ENCODE measurements around the gene LAMB4. TPM values are rescaled to one million over a fixed set of nuclear protein-coding genes. Genes with fewer than 3 reads are reported as not detected.

LAMB4 gene
- polyA plus RNA-seq, 6 donors from 2014 or later: not detected

DNA sequence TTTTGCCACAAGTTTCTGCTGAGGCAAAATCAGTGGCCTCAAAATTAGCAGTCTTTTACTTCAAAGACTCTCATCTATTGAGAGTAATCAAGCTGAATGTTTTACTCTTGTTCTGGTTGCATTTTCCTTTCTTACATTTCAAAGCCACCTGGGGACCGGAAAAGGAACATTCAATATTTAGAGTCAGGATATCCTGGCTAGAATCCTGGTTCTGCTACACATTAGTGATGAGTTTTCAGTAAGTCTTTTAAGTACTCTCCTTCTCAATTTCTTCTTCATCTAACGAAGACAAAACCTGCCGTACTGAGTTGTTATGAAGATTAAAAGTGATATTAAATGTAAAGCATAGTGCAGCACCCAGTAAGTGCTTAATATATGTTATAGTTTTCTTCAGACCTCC lies 52.5 kb downstream of the LAMB4 start:
- ATAC-seq (ENCODE audit: low read depth in 2 of 2): no peak
- H3K4me1 Mint-ChIP-seq: no peaks in the 10 kb centered on the region

DNA sequence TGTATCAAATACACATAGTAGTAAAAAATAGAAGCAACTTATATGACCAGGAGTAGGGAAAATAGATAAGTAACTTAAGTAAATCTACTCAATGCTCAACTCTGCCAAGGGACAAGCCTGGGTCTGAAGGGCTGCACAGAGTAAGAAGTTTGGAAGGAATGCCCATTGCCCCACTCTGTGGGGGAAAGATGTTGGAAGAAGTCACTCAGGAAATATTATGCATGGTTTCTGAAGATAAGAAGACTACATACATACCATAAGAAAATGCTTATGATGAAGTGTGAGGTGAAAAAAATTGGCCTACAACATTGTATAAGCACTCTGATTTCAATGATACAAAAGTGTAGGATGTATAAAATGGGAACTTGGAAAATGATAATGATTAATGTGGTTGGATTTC lies 54.0 kb downstream of the LAMB4 start:
- peaks cover 0 to under 1% of the 10 kb centered on the region in 2 donors for H3K36me3 Mint-ChIP-seq
- DNase-seq: no peak
- ATAC-seq (ENCODE audit: low read depth in 2 of 2): no peak

More for the DNA sequence above, 52.5 kb downstream of the LAMB4 start:
- H3K27ac Mint-ChIP-seq: no peak overlapping the region
- DNase-seq: no peak
- H3K4me3 Mint-ChIP-seq: no peak overlapping the region
- H3K9me3 Mint-ChIP-seq: peaks cover 0 to 9% (median 7%) of the 10 kb centered on the region in 7 donors
- H3K36me3 Mint-ChIP-seq: peaks cover 0 to 7% of the 10 kb centered on the region in 2 donors
- no peaks in the 10 kb centered on the region for H3K27me3 Mint-ChIP-seq

DNA sequence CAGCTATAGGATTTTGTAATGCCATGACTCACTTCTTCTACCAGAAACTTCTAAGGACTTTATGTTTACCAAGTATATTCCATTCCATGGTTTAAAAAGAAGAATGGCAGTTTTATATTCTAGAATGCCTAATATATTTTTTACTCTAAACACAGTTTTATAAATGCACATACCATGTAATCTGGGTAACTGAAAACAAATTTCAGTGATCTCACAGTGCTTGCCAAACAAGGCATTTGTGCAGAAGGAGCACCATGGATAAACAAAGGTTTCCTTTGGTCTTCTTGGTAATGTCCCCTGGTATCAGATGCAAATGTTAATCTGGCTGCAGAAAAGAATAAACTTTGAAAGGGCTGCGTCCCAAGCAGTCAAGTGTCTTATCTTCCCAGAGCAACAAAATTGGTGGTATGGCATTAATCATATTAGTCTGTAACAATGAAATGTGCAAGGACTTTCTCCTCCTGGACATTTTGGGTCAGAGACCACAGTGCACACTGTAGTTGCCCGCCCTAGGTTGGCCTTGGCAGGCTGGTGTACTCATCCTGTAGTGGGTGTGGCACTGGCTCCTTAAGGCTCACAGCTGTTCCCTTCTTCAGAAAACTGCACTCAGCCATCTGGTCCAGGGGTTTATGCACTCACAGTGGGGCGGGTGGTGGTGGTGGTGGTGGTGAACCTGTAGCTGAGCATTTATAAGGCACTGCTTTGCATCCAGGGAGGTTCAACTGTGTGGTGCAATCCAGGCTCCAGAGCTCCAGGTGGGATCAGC lies 56.7 kb downstream of the LAMB4 start:
- H3K27me3 Mint-ChIP-seq: no peaks in the 10 kb centered on the region
- no peak for ATAC-seq (ENCODE audit: low read depth in 2 of 2)
- no peaks in the 10 kb centered on the region for H3K36me3 Mint-ChIP-seq

More for the DNA sequence above, 54.0 kb downstream of the LAMB4 start:
- Mint-ChIP-seq H3K4me3 (no peak overlapping the region), H3K9me3 (peaks cover 0 to 2% (median under 1%) of the 10 kb centered on the region in 7 donors), H3K27me3 (no peaks in the 10 kb centered on the region), H3K27ac (peak overlapping the region in 1 of 6 donors; percentile 49), H3K4me1 (no peaks in the 10 kb centered on the region)

DNA sequence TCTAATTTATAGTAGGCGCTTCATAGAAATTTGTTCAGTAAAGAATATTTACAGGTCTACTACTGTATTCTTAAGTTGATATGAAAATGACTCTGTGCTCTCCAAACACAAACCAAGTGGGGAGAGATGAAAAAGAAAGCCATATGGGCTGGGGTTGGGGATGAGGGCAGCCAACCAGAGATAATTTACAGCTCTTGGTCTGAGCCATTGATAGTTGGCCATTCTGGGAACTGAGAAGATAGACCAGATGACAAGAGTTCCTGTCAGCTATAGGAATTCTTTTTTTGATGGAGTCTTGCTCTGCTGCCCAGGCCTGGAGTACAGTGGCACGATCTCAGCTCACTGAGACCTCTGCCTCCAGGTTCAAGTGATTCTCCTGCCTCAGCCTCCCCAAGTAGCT lies 57.4 kb downstream of the LAMB4 start:
- H3K27ac Mint-ChIP-seq: no peak overlapping the region
- H3K4me3 Mint-ChIP-seq: no peak overlapping the region
- no peak for DNase-seq

More for the DNA sequence above, 56.7 kb downstream of the LAMB4 start:
- DNase-seq: no peak
- Mint-ChIP-seq H3K27ac (no peak overlapping the region), H3K4me3 (no peak overlapping the region), H3K4me1 (no peaks in the 10 kb centered on the region), H3K9me3 (no peaks in the 10 kb centered on the region)

DNA sequence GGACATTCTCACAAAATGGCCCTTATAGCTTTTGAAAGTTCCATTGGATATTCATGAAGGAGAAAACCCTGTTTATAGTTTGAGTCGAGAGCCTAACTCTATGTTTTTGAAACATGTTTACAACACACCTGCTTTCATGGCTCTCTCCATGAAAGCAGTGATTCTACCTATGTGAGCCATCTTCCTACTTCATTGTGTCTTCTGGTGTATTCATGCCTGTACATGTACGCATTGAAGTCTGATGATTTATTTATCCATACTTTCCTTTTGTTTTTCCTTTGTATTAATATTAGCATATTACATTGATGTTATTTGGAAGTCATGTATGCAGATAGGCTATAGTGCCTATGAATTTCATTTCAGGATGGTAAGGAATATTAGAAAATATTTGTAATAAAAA lies 58.0 kb downstream of the LAMB4 start:
- DNase-seq (no peak), ATAC-seq (ENCODE audit: low read depth in 2 of 2) (no peak)
- no peaks in the 10 kb centered on the region for H3K27me3 Mint-ChIP-seq
- no peaks in the 10 kb centered on the region for H3K4me1 Mint-ChIP-seq
- H3K9me3 Mint-ChIP-seq: no peaks in the 10 kb centered on the region
- no peaks in the 10 kb centered on the region for H3K36me3 Mint-ChIP-seq
- no peak overlapping the region for H3K27ac Mint-ChIP-seq
- no peak overlapping the region for H3K4me3 Mint-ChIP-seq

More for the DNA sequence above, 57.4 kb downstream of the LAMB4 start:
- Mint-ChIP-seq H3K27me3 (no peaks in the 10 kb centered on the region), H3K36me3 (no peaks in the 10 kb centered on the region), H3K9me3 (no peaks in the 10 kb centered on the region), H3K4me1 (no peaks in the 10 kb centered on the region)
- ATAC-seq (ENCODE audit: low read depth in 2 of 2): no peak

DNA sequence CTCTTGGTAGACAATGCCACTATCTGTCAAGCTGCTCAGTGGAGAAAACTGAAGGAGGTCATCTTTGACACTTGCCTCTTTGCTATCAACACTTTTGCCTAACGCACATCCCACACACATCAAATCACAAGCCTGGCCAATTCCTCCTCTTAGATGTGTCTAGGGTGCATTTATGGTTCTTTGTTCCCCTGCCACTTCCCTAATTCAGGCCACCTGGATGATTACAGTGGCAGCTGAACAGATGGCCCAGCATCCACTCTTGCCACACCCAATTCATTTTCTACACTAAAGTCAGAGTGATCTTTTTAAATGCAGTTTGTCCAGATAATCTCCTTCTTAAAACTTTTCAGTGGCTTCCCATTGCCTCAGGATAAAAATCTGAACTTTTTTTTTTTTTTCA lies 58.6 kb downstream of the LAMB4 start:
- ATAC-seq (ENCODE audit: low read depth in 2 of 2): peak in 1 of 2 donors; percentile 45
- no peaks in the 10 kb centered on the region for H3K27me3 Mint-ChIP-seq
- no peak overlapping the region for H3K4me3 Mint-ChIP-seq
- no peak overlapping the region for H3K27ac Mint-ChIP-seq
- no peaks in the 10 kb centered on the region for H3K36me3 Mint-ChIP-seq
- DNase-seq: no peak
- no peaks in the 10 kb centered on the region for H3K9me3 Mint-ChIP-seq
- H3K4me1 Mint-ChIP-seq: no peaks in the 10 kb centered on the region

DNA sequence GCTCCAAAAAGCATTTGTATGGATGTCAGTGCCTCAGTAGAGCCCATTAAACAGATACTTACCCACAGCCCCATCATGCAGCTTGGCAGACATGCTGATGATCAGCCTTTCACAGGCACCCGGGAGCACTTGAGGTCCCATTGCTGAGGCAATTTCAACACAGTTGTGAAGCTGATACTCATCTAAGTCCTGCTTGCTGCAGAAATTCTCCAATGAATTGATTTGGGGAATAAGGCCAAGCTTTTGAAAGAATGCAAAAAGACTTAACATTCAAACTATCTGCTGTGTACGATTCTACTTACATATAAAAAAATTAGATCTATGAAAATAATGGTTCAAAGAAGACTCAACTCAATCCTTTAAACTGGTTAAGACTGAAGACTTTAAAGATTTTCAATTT lies 60.5 kb downstream of the LAMB4 start:
- H3K4me1 Mint-ChIP-seq: no peaks in the 10 kb centered on the region

DNA sequence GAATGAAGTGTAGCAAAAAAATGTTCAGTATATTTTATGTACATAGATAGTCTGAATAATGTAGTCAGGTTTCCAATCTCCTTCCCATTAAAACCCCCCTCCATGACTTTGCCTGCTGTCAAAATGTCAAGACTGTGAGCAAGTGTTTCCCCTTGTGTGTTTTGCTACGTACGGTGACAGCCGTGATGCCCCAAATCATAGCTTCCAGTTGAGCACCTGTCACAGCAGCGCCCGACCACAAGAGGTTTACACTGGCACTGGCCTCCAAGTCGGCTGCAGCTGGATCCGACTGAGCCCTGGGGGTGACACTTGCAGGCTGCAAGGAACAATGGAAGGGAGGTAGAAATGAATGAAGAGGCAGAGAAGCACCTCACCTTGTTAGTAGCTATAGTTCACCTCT lies 62.3 kb downstream of the LAMB4 start:
- no peaks in the 10 kb centered on the region for H3K9me3 Mint-ChIP-seq
- no peaks in the 10 kb centered on the region for H3K36me3 Mint-ChIP-seq
- no peaks in the 10 kb centered on the region for H3K27me3 Mint-ChIP-seq
- ATAC-seq (ENCODE audit: low read depth in 2 of 2) (no peak), DNase-seq (no peak)
- peak overlapping the region in 1 of 6 donors; percentile 14 for H3K27ac Mint-ChIP-seq
- no peak overlapping the region for H3K4me3 Mint-ChIP-seq
- no peaks in the 10 kb centered on the region for H3K4me1 Mint-ChIP-seq

More for the DNA sequence above, 60.5 kb downstream of the LAMB4 start:
- DNase-seq: no peak
- no peaks in the 10 kb centered on the region for H3K36me3 Mint-ChIP-seq
- H3K27me3 Mint-ChIP-seq: no peaks in the 10 kb centered on the region
- H3K4me3 Mint-ChIP-seq: no peak overlapping the region
- H3K27ac Mint-ChIP-seq: no peak overlapping the region
- no peaks in the 10 kb centered on the region for H3K9me3 Mint-ChIP-seq
- no peak for ATAC-seq (ENCODE audit: low read depth in 2 of 2)

DNA sequence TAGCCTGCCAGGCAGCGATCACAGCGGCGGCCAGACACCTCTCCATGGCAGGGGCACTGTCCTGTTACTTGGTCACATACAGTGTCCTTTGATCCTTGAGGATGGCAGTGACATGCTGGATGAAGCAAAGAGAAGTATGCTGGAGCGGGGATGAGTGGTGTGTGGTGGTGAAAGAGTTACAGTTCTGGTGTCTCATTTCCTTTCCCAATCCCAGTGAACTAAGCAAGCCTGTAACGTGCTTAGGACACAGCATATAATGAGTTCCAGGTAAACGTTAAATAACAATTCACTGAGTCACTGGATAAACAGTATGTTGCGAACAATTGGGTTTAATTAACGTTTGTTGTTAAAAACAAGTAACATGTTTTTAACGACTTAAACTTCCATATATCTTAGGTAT lies 63.7 kb downstream of the LAMB4 start:
- H3K36me3 Mint-ChIP-seq: no peaks in the 10 kb centered on the region
- no peaks in the 10 kb centered on the region for H3K9me3 Mint-ChIP-seq
- no peak overlapping the region for H3K27ac Mint-ChIP-seq
- no peaks in the 10 kb centered on the region for H3K27me3 Mint-ChIP-seq
- no peak overlapping the region for H3K4me3 Mint-ChIP-seq
- DNase-seq (no peak), ATAC-seq (ENCODE audit: low read depth in 2 of 2) (no peak)
- no peaks in the 10 kb centered on the region for H3K4me1 Mint-ChIP-seq

DNA sequence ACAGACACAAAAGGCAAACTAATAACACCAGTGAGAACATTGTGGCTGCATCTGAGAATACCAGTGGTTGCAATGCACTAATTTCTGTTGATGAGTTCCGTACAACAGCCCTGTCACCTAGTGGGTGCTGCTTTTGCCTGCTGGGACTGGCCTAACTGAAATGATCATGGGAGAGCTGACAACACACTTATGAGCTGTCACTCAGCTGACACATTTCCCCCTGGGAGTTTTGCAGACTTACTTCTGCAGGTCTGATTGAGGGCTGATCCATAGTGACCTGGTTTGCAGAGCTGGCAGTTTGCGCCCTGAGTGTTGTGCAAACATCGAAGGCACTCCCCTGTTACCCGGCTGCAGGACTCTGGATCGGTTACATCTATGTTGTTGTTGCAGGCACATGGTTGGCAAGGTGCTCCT lies 66.6 kb downstream of the LAMB4 start:
- H3K27ac Mint-ChIP-seq: no peak overlapping the region
- no peaks in the 10 kb centered on the region for H3K9me3 Mint-ChIP-seq
- no peak for ATAC-seq (ENCODE audit: low read depth in 2 of 2)
- H3K36me3 Mint-ChIP-seq: no peaks in the 10 kb centered on the region
- H3K4me3 Mint-ChIP-seq: no peak overlapping the region
- H3K4me1 Mint-ChIP-seq: no peaks in the 10 kb centered on the region
- no peak for DNase-seq
- H3K27me3 Mint-ChIP-seq: peaks cover 0 to 16% (median 10%) of the 10 kb centered on the region in 3 donors

DNA sequence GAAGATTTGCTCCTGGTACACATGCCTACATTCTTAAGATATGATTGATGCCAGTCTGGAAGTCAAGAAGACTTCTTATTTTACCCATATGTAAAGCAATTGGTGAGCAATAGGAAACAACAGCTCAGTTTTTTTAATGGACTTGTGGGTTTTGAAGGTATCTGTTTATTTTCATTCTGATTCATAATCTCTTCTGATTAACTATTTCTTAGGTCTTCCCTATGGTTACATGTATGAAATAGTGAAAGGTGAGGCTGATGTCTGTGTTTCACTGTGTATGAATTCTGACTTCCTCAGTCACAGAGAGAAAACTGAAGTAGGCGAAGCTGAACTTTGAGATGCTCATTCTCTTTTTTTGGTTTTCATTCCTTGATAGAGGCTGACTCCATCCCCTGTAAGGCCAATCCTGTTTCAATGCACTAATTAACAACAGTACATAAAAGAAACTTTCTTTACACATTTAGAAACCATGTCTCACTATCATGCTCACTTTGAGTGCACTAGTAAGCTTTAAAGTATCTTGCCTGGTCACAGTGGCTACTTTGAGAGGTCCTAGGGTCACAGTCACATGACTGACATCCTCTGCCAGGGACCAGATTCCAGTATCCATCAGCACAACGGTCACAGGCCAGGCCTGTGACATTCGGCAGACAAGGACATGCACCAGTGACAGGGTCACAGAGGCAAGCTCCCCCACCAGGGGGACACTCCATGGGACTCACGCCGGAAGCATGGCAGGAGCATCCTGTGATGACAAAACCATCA lies 67.7 kb downstream of the LAMB4 start:
- H3K9me3 Mint-ChIP-seq: no peaks in the 10 kb centered on the region
- no peak overlapping the region for H3K4me3 Mint-ChIP-seq
- H3K36me3 Mint-ChIP-seq: no peaks in the 10 kb centered on the region
- H3K27ac Mint-ChIP-seq: no peak overlapping the region
- no peaks in the 10 kb centered on the region for H3K4me1 Mint-ChIP-seq
- ATAC-seq (ENCODE audit: low read depth in 2 of 2): no peak
- DNase-seq: no peak
- peaks cover 0 to 16% (median 10%) of the 10 kb centered on the region in 3 donors for H3K27me3 Mint-ChIP-seq

DNA sequence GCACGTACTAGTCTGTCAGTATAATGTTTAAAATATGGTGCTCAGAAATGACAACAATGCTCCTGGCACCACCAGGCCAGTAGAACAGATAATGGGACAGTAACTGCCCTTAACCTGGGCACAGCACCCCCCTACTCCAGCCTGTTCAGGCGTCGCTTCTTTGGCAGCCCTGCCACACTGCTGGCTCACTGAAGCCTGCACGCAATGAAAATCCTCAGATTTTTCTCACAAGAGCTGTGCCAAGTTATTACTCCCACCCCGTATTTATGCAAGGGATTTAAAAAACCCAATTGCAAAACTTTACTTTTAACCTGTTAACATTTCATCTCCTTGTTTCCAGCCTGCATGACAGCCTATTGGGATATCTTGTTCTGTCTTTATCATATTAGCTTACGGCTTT lies 70.6 kb downstream of the LAMB4 start:
- Mint-ChIP-seq H3K4me3 (no peak overlapping the region), H3K36me3 (no peaks in the 10 kb centered on the region), H3K9me3 (no peaks in the 10 kb centered on the region), H3K27ac (no peak overlapping the region), H3K4me1 (no peaks in the 10 kb centered on the region), H3K27me3 (peaks cover 3 to 25% (median 10%) of the 10 kb centered on the region in 3 donors)
- DNase-seq (no peak), ATAC-seq (ENCODE audit: low read depth in 2 of 2) (no peak)

DNA sequence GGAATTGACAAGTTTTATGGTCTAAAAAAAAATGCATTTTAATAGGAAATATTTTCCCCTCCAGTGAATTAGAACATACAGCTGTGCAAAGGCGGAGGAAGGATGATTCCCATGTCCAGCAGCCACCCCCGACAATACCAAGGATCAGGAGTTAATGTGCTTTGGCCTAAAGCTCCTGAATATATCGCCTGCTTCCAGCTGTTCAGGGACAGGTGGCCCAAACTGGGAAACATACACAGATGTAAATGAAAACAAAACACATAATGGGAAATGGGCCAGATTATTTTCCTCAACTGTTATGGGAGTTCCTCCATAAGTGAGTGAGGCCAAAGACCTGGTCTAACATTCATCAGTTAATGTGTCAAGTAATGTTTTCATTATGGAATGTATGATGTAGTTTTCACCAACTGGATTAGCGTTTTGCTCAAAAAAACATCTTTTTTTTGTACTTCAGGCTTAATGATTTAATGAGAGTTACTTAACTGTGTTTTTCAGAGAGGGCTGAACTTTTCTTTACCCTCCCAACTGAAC lies 72.1 kb downstream of the LAMB4 start:
- no peaks in the 10 kb centered on the region for H3K36me3 Mint-ChIP-seq
- no peak for ATAC-seq (ENCODE audit: low read depth in 2 of 2)
- no peak overlapping the region for H3K27ac Mint-ChIP-seq
- DNase-seq: no peak
- H3K4me1 Mint-ChIP-seq: no peaks in the 10 kb centered on the region
- H3K27me3 Mint-ChIP-seq: peaks cover 10 to 25% (median 12%) of the 10 kb centered on the region in 3 donors
- no peaks in the 10 kb centered on the region for H3K9me3 Mint-ChIP-seq
- no peak overlapping the region for H3K4me3 Mint-ChIP-seq

DNA sequence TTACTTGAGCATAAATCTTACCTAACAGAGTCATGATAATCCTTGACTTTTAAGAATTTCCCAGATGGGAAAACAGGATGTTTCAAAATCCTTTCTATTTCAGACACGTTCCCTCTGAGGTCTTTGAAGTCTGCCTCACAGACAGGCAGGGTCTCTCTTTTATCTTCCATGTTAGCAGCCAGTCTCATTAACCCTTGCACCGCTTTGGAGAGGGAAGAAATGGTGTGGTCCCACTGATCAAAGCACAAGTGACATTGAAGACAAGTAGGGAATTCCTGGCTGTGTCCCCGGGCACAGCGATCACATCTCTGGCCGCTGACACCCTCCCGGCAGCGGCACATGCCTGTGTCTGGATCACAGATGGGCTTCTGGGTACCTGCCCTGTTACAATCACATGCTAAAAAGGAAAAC lies 74.5 kb downstream of the LAMB4 start:
- H3K27me3 Mint-ChIP-seq: peaks cover 10 to 22% (median 12%) of the 10 kb centered on the region in 3 donors
- no peaks in the 10 kb centered on the region for H3K4me1 Mint-ChIP-seq

More for the DNA sequence above, 74.5 kb downstream of the LAMB4 start:
- DNase-seq: no peak
- Mint-ChIP-seq H3K4me3 (no peak overlapping the region), H3K27ac (no peak overlapping the region), H3K9me3 (no peaks in the 10 kb centered on the region), H3K36me3 (no peaks in the 10 kb centered on the region)
- ATAC-seq (ENCODE audit: low read depth in 2 of 2): no peak

All from naive B cell (primary cell).